GM23338 (cell line): ENCODE data around the gene SHANK1. TPM values are rescaled to one million over a fixed set of nuclear protein-coding genes. Genes with fewer than 3 reads are reported as not detected.

Experiments used
- ATAC-seq: fragments of 200-7000 bp; cut with Tn5 transposase; 3 replicates; pipeline ENCODE4 v1.9.1; 2020
- DNase-seq: peaks from one replicate; pipeline ENCODE4 v3.0.0-alpha.2; 2015; ENCODE audit warnings: low spot score
- H2AFZ ChIP-seq: fragments of 200-600 bp; sonication (generic); 2 replicates; pipeline ENCODE4 v1.8.0; 2016; ENCODE audit warnings: antibody characterized with exemption, mild to moderate bottlenecking, moderate library complexity
- H3F3A ChIP-seq: fragments of 200-600 bp; sonication (generic); replicated peaks from 2 replicates; pipeline ENCODE4 v1.8.0; 2017; ENCODE audit warnings: antibody characterized with exemption, mixed run types, low read depth
- H3K27ac ChIP-seq: fragments of 200-600 bp; sonication (generic); 2 replicates; pipeline ENCODE4 v1.6.1; 2016; ENCODE audit warnings: low read depth
- H3K27me3 ChIP-seq: fragments of 200-600 bp; sonication (generic); 2 replicates; pipeline ENCODE4 v1.8.0; 2016; ENCODE audit warnings: mild to moderate bottlenecking, mixed run types, moderate library complexity; ENCODE audit not compliant: insufficient read depth
- H3K36me3 ChIP-seq: fragments of 200-600 bp; sonication (generic); 2 replicates; pipeline ENCODE4 v1.8.0; 2016; ENCODE audit warnings: mild to moderate bottlenecking; ENCODE audit not compliant: insufficient read depth
- H3K4me1 ChIP-seq: fragments of 200-600 bp; sonication (generic); 2 replicates; pipeline ENCODE4 v1.8.0; 2016; ENCODE audit warnings: mild to moderate bottlenecking, moderate library complexity; ENCODE audit not compliant: insufficient read depth
- H3K4me2 ChIP-seq: fragments of 200-600 bp; sonication (generic); 2 replicates; pipeline ENCODE4 v1.7.1; 2017; ENCODE audit warnings: mixed run types
- H3K4me3 ChIP-seq: fragments of 200-600 bp; sonication (generic); 2 replicates; pipeline ENCODE4 v1.6.1; 2016; ENCODE audit warnings: mixed run types
- H3K79me2 ChIP-seq: fragments of 200-600 bp; sonication (generic); replicated peaks from 2 replicates; pipeline ENCODE4 v1.8.0; 2017; ENCODE audit warnings: mild to moderate bottlenecking; ENCODE audit not compliant: insufficient read depth
- H3K9me2 ChIP-seq: fragments of 200-600 bp; sonication (generic); 2 replicates; pipeline ENCODE4 v1.8.0; 2017; ENCODE audit not compliant: insufficient read depth
- H4K20me1 ChIP-seq: fragments of 200-600 bp; sonication (generic); replicated peaks from 2 replicates; pipeline ENCODE4 v1.8.0; 2017; ENCODE audit warnings: mild to moderate bottlenecking; ENCODE audit not compliant: insufficient read depth
- H3K27ac Mint-ChIP-seq: 2 replicates; pipeline ENCODE4 v1.8.0; 2020; ENCODE audit warnings: inconsistent platforms, mild to moderate bottlenecking, moderate library complexity, mixed read lengths
- H3K27me3 Mint-ChIP-seq: 3 replicates; pipeline ENCODE4 v1.8.0; 2022; ENCODE audit warnings: low read depth, mild to moderate bottlenecking, moderate library complexity, mixed read lengths, inconsistent platforms; ENCODE audit not compliant: insufficient read depth, poor library complexity
- H3K36me3 Mint-ChIP-seq: 3 replicates; pipeline ENCODE4 v1.8.0; 2021; ENCODE audit warnings: low read depth, mild to moderate bottlenecking, inconsistent platforms, moderate library complexity, mixed read lengths
- H3K4me1 Mint-ChIP-seq: 3 replicates; pipeline ENCODE4 v1.8.0; 2020; ENCODE audit warnings: mild to moderate bottlenecking, inconsistent platforms, mixed read lengths
- H3K4me3 Mint-ChIP-seq: 3 replicates; pipeline ENCODE4 v1.8.0; 2021; ENCODE audit warnings: moderate library complexity, mild to moderate bottlenecking, inconsistent platforms, mixed read lengths
- H3K9me3 Mint-ChIP-seq: 3 replicates; pipeline ENCODE4 v1.8.0; 2020; ENCODE audit warnings: moderate library complexity, mild to moderate bottlenecking, inconsistent platforms, mixed read lengths
- CREB1 ChIP-seq: fragments of 250-450 bp; sonication (Bioruptor Pico); IDR thresholded peaks from 2 replicates; pipeline ENCODE4 v1.5.0; 2020; ENCODE audit warnings: low read depth, mild to moderate bottlenecking, moderate library complexity
- EZH2phosphoT487 ChIP-seq: fragments of 200-600 bp; sonication (generic); IDR thresholded peaks from one replicate; pipeline ENCODE4 v1.8.1; 2018; ENCODE audit warnings: antibody characterized with exemption; ENCODE audit not compliant: unreplicated experiment
- JUNB ChIP-seq: IDR thresholded peaks from one replicate; pipeline ENCODE4 v1.6.1; 2016; ENCODE audit warnings: antibody characterized with exemption; ENCODE audit not compliant: unreplicated experiment
- NANOG ChIP-seq: IDR thresholded peaks from 2 replicates; pipeline ENCODE4 v1.6.1; 2016; ENCODE audit warnings: antibody characterized with exemption, borderline replicate concordance
- REST ChIP-seq: IDR thresholded peaks from one replicate; pipeline ENCODE4 v1.6.1; 2018; ENCODE audit warnings: antibody characterized with exemption; ENCODE audit not compliant: unreplicated experiment
- STAT1 ChIP-seq: IDR thresholded peaks from one replicate; pipeline ENCODE4 v1.6.1; 2016; ENCODE audit warnings: antibody characterized with exemption; ENCODE audit not compliant: unreplicated experiment
- ZNF331 ChIP-seq: fragments of 250-450 bp; sonication (Bioruptor Pico); IDR thresholded peaks from 2 replicates; pipeline ENCODE4 v1.5.0; 2020; ENCODE audit warnings: low read depth, mild to moderate bottlenecking, moderate library complexity
- polyA plus RNA-seq: library from polyadenylated mRNA; unstranded; fragments of >200 nt; fragmentation: Nextera tagmentation; extraction: Ambion mirVana; gene quantifications from 2 replicates; pipeline ENCODE4 v1.2.1, GENCODE V29; 2016
- total RNA-seq: library from RNA; depleted of rRNA; stranded (reverse); fragments of >200 nt; shearing (Covaris generic); gene quantifications from 2 replicates; pipeline ENCODE4 v1.2.3, GENCODE V29; 2014
- TF ChIP-seq, protein P1 (sequence below), 2 experiments: fragments of 200-600 bp in 1 of 2; sonication (generic) in 1 of 2; conservative IDR thresholded peaks; 2 replicates each; pipeline versions ENCODE4 v1.5.1 to v1.6.1; 2016 to 2017; ENCODE audit warnings: antibody characterized with exemption in 2 of 2, low read depth in 2 of 2, mild to moderate bottlenecking in 2 of 2, moderate library complexity in 1 of 2

SHANK1 gene
- total and polyA plus RNA-seq, 2 experiments from 2014 or later: 0.23 to 4.1 TPM

- no peak overlapping the region for H3K4me3 Mint-ChIP-seq
- no peaks in the 10 kb centered on the region for H3K79me2 ChIP-seq
Observed at GRCh38 chr19:50633973-50634372, 85.6 kb downstream of the SHANK1 start.

More at GRCh38 chr19:50633973-50634372, 85.6 kb downstream of the SHANK1 start:
- H3K4me1 Mint-ChIP-seq: no peaks in the 10 kb centered on the region
- no peak overlapping the region for H3K4me2 ChIP-seq
- H3K27me3 ChIP-seq: peaks cover 7% of the 10 kb centered on the region
- H3F3A ChIP-seq: no peaks in the 10 kb centered on the region
- H3K27ac ChIP-seq: no peak overlapping the region
- H3K9me3 Mint-ChIP-seq: peaks cover 96% of the 10 kb centered on the region
- H3K4me1 ChIP-seq: peaks cover 3% of the 10 kb centered on the region; the same call in 1 of the 2 replicates
- H3K9me2 ChIP-seq: no peaks in the 10 kb centered on the region
- TF ChIP-seq REST (no peak), ZNF331 (no peak), EZH2phosphoT487 (no peak), CREB1 (CRISPR knock-in tag) (no peak), STAT1 (no peak), NANOG (no peak), JUNB (no peak)
- TF ChIP-seq, protein P1, sequence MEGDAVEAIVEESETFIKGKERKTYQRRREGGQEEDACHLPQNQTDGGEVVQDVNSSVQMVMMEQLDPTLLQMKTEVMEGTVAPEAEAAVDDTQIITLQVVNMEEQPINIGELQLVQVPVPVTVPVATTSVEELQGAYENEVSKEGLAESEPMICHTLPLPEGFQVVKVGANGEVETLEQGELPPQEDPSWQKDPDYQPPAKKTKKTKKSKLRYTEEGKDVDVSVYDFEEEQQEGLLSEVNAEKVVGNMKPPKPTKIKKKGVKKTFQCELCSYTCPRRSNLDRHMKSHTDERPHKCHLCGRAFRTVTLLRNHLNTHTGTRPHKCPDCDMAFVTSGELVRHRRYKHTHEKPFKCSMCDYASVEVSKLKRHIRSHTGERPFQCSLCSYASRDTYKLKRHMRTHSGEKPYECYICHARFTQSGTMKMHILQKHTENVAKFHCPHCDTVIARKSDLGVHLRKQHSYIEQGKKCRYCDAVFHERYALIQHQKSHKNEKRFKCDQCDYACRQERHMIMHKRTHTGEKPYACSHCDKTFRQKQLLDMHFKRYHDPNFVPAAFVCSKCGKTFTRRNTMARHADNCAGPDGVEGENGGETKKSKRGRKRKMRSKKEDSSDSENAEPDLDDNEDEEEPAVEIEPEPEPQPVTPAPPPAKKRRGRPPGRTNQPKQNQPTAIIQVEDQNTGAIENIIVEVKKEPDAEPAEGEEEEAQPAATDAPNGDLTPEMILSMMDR (conservative IDR thresholded peaks at IDR 0.05; ENCODE audit: low read depth in 2 of 2): no peak
- peaks cover 8% of the 10 kb centered on the region; the same call in 1 of the 2 replicates for H3K36me3 ChIP-seq
- H3K36me3 Mint-ChIP-seq: peaks cover 47% of the 10 kb centered on the region
- H3K27ac Mint-ChIP-seq: no peak overlapping the region
- peaks cover 24% of the 10 kb centered on the region for H3K27me3 Mint-ChIP-seq
- H4K20me1 ChIP-seq: no peaks in the 10 kb centered on the region
- H2AFZ ChIP-seq: no peak overlapping the region
- no peak for ATAC-seq
- no peak overlapping the region for H3K4me3 ChIP-seq
- DNase-seq: no peak
